GM23338 (cell line): ENCODE data around the gene HCRTR1. TPM values are rescaled to one million over a fixed set of nuclear protein-coding genes. Genes with fewer than 3 reads are reported as not detected.

Experiments used
- ATAC-seq: fragments of 200-7000 bp; cut with Tn5 transposase; 3 replicates; pipeline ENCODE4 v1.9.1; 2020
- DNase-seq: peaks from one replicate; pipeline ENCODE4 v3.0.0-alpha.2; 2015; ENCODE audit warnings: low spot score
- H2AFZ ChIP-seq: fragments of 200-600 bp; sonication (generic); 2 replicates; pipeline ENCODE4 v1.8.0; 2016; ENCODE audit warnings: antibody characterized with exemption, mild to moderate bottlenecking, moderate library complexity
- H3F3A ChIP-seq: fragments of 200-600 bp; sonication (generic); replicated peaks from 2 replicates; pipeline ENCODE4 v1.8.0; 2017; ENCODE audit warnings: antibody characterized with exemption, mixed run types, low read depth
- H3K27ac ChIP-seq: fragments of 200-600 bp; sonication (generic); 2 replicates; pipeline ENCODE4 v1.6.1; 2016; ENCODE audit warnings: low read depth
- H3K27me3 ChIP-seq: fragments of 200-600 bp; sonication (generic); 2 replicates; pipeline ENCODE4 v1.8.0; 2016; ENCODE audit warnings: mild to moderate bottlenecking, mixed run types, moderate library complexity; ENCODE audit not compliant: insufficient read depth
- H3K36me3 ChIP-seq: fragments of 200-600 bp; sonication (generic); 2 replicates; pipeline ENCODE4 v1.8.0; 2016; ENCODE audit warnings: mild to moderate bottlenecking; ENCODE audit not compliant: insufficient read depth
- H3K4me1 ChIP-seq: fragments of 200-600 bp; sonication (generic); 2 replicates; pipeline ENCODE4 v1.8.0; 2016; ENCODE audit warnings: mild to moderate bottlenecking, moderate library complexity; ENCODE audit not compliant: insufficient read depth
- H3K4me2 ChIP-seq: fragments of 200-600 bp; sonication (generic); 2 replicates; pipeline ENCODE4 v1.7.1; 2017; ENCODE audit warnings: mixed run types
- H3K4me3 ChIP-seq: fragments of 200-600 bp; sonication (generic); 2 replicates; pipeline ENCODE4 v1.6.1; 2016; ENCODE audit warnings: mixed run types
- H3K79me2 ChIP-seq: fragments of 200-600 bp; sonication (generic); replicated peaks from 2 replicates; pipeline ENCODE4 v1.8.0; 2017; ENCODE audit warnings: mild to moderate bottlenecking; ENCODE audit not compliant: insufficient read depth
- H3K9me2 ChIP-seq: fragments of 200-600 bp; sonication (generic); 2 replicates; pipeline ENCODE4 v1.8.0; 2017; ENCODE audit not compliant: insufficient read depth
- H4K20me1 ChIP-seq: fragments of 200-600 bp; sonication (generic); replicated peaks from 2 replicates; pipeline ENCODE4 v1.8.0; 2017; ENCODE audit warnings: mild to moderate bottlenecking; ENCODE audit not compliant: insufficient read depth
- H3K27ac Mint-ChIP-seq: 2 replicates; pipeline ENCODE4 v1.8.0; 2020; ENCODE audit warnings: inconsistent platforms, mild to moderate bottlenecking, moderate library complexity, mixed read lengths
- H3K27me3 Mint-ChIP-seq: 3 replicates; pipeline ENCODE4 v1.8.0; 2022; ENCODE audit warnings: low read depth, mild to moderate bottlenecking, moderate library complexity, mixed read lengths, inconsistent platforms; ENCODE audit not compliant: insufficient read depth, poor library complexity
- H3K36me3 Mint-ChIP-seq: 3 replicates; pipeline ENCODE4 v1.8.0; 2021; ENCODE audit warnings: low read depth, mild to moderate bottlenecking, inconsistent platforms, moderate library complexity, mixed read lengths
- H3K4me1 Mint-ChIP-seq: 3 replicates; pipeline ENCODE4 v1.8.0; 2020; ENCODE audit warnings: mild to moderate bottlenecking, inconsistent platforms, mixed read lengths
- H3K4me3 Mint-ChIP-seq: 3 replicates; pipeline ENCODE4 v1.8.0; 2021; ENCODE audit warnings: moderate library complexity, mild to moderate bottlenecking, inconsistent platforms, mixed read lengths
- H3K9me3 Mint-ChIP-seq: 3 replicates; pipeline ENCODE4 v1.8.0; 2020; ENCODE audit warnings: moderate library complexity, mild to moderate bottlenecking, inconsistent platforms, mixed read lengths
- CREB1 ChIP-seq: fragments of 250-450 bp; sonication (Bioruptor Pico); IDR thresholded peaks from 2 replicates; pipeline ENCODE4 v1.5.0; 2020; ENCODE audit warnings: low read depth, mild to moderate bottlenecking, moderate library complexity
- EZH2 ChIP-seq: fragments of 200-600 bp; sonication (generic); IDR thresholded peaks from one replicate; pipeline ENCODE4 v1.8.0; 2017; ENCODE audit warnings: antibody characterized with exemption, mild to moderate bottlenecking, low read depth; ENCODE audit not compliant: unreplicated experiment
- EZH2phosphoT487 ChIP-seq: fragments of 200-600 bp; sonication (generic); IDR thresholded peaks from one replicate; pipeline ENCODE4 v1.8.1; 2018; ENCODE audit warnings: antibody characterized with exemption; ENCODE audit not compliant: unreplicated experiment
- NANOG ChIP-seq: IDR thresholded peaks from 2 replicates; pipeline ENCODE4 v1.6.1; 2016; ENCODE audit warnings: antibody characterized with exemption, borderline replicate concordance
- POLR2AphosphoS5 ChIP-seq: IDR thresholded peaks from 2 replicates; pipeline ENCODE4 v1.6.1; 2016; ENCODE audit warnings: antibody characterized with exemption, low read depth
- REST ChIP-seq: IDR thresholded peaks from one replicate; pipeline ENCODE4 v1.6.1; 2018; ENCODE audit warnings: antibody characterized with exemption; ENCODE audit not compliant: unreplicated experiment
- STAT1 ChIP-seq: IDR thresholded peaks from one replicate; pipeline ENCODE4 v1.6.1; 2016; ENCODE audit warnings: antibody characterized with exemption; ENCODE audit not compliant: unreplicated experiment
- ZNF331 ChIP-seq: fragments of 250-450 bp; sonication (Bioruptor Pico); IDR thresholded peaks from 2 replicates; pipeline ENCODE4 v1.5.0; 2020; ENCODE audit warnings: low read depth, mild to moderate bottlenecking, moderate library complexity
- polyA plus RNA-seq: library from polyadenylated mRNA; unstranded; fragments of >200 nt; fragmentation: Nextera tagmentation; extraction: Ambion mirVana; gene quantifications from 2 replicates; pipeline ENCODE4 v1.2.1, GENCODE V29; 2016
- total RNA-seq: library from RNA; depleted of rRNA; stranded (reverse); fragments of >200 nt; shearing (Covaris generic); gene quantifications from 2 replicates; pipeline ENCODE4 v1.2.3, GENCODE V29; 2014
- TF ChIP-seq, protein P1 (sequence below): fragments of 250-450 bp; sonication (Bioruptor Pico); IDR thresholded peaks from 2 replicates; pipeline ENCODE4 v1.5.0; 2020; ENCODE audit warnings: mild to moderate bottlenecking, moderate library complexity
- TF ChIP-seq, protein P2 (sequence below), 2 experiments: fragments of 200-600 bp in 1 of 2; sonication (generic) in 1 of 2; conservative IDR thresholded peaks; 2 replicates each; pipeline versions ENCODE4 v1.5.1 to v1.6.1; 2016 to 2017; ENCODE audit warnings: antibody characterized with exemption in 2 of 2, low read depth in 2 of 2, mild to moderate bottlenecking in 2 of 2, moderate library complexity in 1 of 2

HCRTR1 gene
- total and polyA plus RNA-seq, 2 experiments from 2014 or later, result 0.15 to 1.0 TPM

DNA sequence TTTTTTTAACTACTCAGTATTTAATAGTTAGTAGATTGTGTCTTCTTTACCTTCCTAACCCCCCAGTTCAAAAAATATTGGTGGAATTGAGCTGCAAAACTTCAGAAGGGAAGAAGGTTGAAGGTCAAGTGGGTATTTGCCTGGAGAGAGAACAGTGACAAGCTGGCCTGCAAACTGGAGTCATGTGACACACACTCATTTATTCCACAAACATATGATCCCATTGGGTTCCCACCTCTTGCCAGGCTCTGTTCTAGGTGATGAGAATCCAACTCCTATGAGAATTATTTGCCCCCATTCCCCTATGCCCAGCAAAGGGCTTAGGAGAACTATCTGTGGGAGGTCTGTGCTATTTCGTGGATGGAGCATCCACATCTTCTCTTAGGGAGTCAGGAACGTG, 30.7 kb downstream of the HCRTR1 start:
- Histone ChIP-seq H2AFZ (no peak overlapping the region), H3K36me3 (no peaks in the 10 kb centered on the region), H3K4me1 (peaks cover 11% of the 10 kb centered on the region), H3F3A (peaks cover 8% of the 10 kb centered on the region; the same call in 1 of the 2 replicates), H3K9me2 (no peaks in the 10 kb centered on the region), H3K27ac (no peak overlapping the region), H3K4me2 (no peak overlapping the region), H3K27me3 (no peaks in the 10 kb centered on the region), H4K20me1 (no peaks in the 10 kb centered on the region), H3K4me3 (no peak overlapping the region), H3K79me2 (peaks cover 12% of the 10 kb centered on the region)
- ATAC-seq, result no peak
- no peak for DNase-seq
- peaks cover 9% of the 10 kb centered on the region; the same call in 2 of the 3 replicates for H3K4me1 Mint-ChIP-seq
- no peak overlapping the region for H3K27ac Mint-ChIP-seq
- H3K4me3 Mint-ChIP-seq, result no peak overlapping the region
- TF ChIP-seq STAT1 (no peak), CREB1 (CRISPR knock-in tag) (no peak), REST (no peak), ZNF331 (CRISPR knock-in tag) (no peak), EZH2phosphoT487 (no peak), EZH2 (no peak), NANOG (no peak), POLR2AphosphoS5 (no peak)
- TF ChIP-seq, protein P1, sequence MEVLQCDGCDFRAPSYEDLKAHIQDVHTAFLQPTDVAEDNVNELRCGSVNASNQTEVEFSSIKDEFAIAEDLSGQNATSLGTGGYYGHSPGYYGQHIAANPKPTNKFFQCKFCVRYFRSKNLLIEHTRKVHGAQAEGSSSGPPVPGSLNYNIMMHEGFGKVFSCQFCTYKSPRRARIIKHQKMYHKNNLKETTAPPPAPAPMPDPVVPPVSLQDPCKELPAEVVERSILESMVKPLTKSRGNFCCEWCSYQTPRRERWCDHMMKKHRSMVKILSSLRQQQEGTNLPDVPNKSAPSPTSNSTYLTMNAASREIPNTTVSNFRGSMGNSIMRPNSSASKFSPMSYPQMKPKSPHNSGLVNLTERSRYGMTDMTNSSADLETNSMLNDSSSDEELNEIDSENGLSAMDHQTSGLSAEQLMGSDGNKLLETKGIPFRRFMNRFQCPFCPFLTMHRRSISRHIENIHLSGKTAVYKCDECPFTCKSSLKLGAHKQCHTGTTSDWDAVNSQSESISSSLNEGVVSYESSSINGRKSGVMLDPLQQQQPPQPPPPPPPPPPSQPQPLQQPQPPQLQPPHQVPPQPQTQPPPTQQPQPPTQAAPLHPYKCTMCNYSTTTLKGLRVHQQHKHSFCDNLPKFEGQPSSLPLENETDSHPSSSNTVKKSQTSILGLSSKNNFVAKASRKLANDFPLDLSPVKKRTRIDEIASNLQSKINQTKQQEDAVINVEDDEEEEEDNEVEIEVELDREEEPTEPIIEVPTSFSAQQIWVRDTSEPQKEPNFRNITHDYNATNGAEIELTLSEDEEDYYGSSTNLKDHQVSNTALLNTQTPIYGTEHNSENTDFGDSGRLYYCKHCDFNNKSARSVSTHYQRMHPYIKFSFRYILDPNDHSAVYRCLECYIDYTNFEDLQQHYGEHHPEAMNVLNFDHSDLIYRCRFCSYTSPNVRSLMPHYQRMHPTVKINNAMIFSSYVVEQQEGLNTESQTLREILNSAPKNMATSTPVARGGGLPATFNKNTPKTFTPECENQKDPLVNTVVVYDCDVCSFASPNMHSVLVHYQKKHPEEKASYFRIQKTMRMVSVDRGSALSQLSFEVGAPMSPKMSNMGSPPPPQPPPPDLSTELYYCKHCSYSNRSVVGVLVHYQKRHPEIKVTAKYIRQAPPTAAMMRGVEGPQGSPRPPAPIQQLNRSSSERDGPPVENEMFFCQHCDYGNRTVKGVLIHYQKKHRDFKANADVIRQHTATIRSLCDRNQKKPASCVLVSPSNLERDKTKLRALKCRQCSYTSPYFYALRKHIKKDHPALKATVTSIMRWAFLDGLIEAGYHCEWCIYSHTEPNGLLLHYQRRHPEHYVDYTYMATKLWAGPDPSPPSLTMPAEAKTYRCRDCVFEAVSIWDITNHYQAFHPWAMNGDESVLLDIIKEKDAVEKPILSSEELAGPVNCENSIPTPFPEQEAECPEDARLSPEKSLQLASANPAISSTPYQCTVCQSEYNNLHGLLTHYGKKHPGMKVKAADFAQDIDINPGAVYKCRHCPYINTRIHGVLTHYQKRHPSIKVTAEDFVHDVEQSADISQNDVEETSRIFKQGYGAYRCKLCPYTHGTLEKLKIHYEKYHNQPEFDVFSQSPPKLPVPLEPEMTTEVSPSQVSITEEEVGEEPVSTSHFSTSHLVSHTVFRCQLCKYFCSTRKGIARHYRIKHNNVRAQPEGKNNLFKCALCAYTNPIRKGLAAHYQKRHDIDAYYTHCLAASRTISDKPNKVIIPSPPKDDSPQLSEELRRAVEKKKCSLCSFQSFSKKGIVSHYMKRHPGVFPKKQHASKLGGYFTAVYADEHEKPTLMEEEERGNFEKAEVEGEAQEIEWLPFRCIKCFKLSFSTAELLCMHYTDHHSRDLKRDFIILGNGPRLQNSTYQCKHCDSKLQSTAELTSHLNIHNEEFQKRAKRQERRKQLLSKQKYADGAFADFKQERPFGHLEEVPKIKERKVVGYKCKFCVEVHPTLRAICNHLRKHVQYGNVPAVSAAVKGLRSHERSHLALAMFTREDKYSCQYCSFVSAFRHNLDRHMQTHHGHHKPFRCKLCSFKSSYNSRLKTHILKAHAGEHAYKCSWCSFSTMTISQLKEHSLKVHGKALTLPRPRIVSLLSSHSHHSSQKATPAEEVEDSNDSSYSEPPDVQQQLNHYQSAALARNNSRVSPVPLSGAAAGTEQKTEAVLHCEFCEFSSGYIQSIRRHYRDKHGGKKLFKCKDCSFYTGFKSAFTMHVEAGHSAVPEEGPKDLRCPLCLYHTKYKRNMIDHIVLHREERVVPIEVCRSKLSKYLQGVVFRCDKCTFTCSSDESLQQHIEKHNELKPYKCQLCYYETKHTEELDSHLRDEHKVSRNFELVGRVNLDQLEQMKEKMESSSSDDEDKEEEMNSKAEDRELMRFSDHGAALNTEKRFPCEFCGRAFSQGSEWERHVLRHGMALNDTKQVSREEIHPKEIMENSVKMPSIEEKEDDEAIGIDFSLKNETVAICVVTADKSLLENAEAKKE (CRISPR knock-in tag), result no peak
- TF ChIP-seq, protein P2, sequence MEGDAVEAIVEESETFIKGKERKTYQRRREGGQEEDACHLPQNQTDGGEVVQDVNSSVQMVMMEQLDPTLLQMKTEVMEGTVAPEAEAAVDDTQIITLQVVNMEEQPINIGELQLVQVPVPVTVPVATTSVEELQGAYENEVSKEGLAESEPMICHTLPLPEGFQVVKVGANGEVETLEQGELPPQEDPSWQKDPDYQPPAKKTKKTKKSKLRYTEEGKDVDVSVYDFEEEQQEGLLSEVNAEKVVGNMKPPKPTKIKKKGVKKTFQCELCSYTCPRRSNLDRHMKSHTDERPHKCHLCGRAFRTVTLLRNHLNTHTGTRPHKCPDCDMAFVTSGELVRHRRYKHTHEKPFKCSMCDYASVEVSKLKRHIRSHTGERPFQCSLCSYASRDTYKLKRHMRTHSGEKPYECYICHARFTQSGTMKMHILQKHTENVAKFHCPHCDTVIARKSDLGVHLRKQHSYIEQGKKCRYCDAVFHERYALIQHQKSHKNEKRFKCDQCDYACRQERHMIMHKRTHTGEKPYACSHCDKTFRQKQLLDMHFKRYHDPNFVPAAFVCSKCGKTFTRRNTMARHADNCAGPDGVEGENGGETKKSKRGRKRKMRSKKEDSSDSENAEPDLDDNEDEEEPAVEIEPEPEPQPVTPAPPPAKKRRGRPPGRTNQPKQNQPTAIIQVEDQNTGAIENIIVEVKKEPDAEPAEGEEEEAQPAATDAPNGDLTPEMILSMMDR (conservative IDR thresholded peaks at IDR 0.05; ENCODE audit: low read depth in 2 of 2), result no peak
- H3K36me3 Mint-ChIP-seq, result no peaks in the 10 kb centered on the region
- H3K27me3 Mint-ChIP-seq, result peaks cover 10% of the 10 kb centered on the region
- no peaks in the 10 kb centered on the region; the same call in 2 of the 3 replicates for H3K9me3 Mint-ChIP-seq
